WTC11 (cell line): Measurements from ENCODE around the gene NFAT5. TPM values are rescaled to one million over a fixed set of nuclear protein-coding genes. Genes with fewer than 3 reads are reported as not detected.

ENCODE experiments used
- ATAC-seq: fragments of 200-7000 bp; cut with Tn5 transposase; 2 replicates; pipeline ENCODE4 v1.10.0; 2021; ENCODE audit warnings: mild to moderate bottlenecking, moderate library complexity
- CTCF ChIA-PET: fragments of 300-600 bp; sonication (Branson Sonifier 250); formaldehyde crosslinking; loops from one replicate; lab custom pipeline; 2021; ENCODE audit warnings: antibody characterized with exemption; lab: Charles Lee
- POLR2A ChIA-PET: fragments of 350-600 bp; sonication (Branson Sonifier 250); formaldehyde crosslinking; loops from one replicate; lab custom pipeline; 2021; ENCODE audit warnings: antibody characterized with exemption; lab: Charles Lee
- DNase-seq: peaks from one replicate; pipeline ENCODE4 v3.0.0; 2021; ENCODE audit warnings: low spot score
- H3K27ac Mint-ChIP-seq: 2 replicates; pipeline ENCODE4 v1.8.0; 2021; ENCODE audit warnings: mixed read lengths
- H3K27me3 Mint-ChIP-seq: 2 replicates; pipeline ENCODE4 v1.8.0; 2021; ENCODE audit warnings: low read depth, mild to moderate bottlenecking, moderate library complexity, mixed read lengths
- H3K36me3 Mint-ChIP-seq: 2 replicates; pipeline ENCODE4 v1.8.0; 2021; ENCODE audit warnings: mixed read lengths
- H3K4me1 Mint-ChIP-seq: 2 replicates; pipeline ENCODE4 v1.8.0; 2022; ENCODE audit warnings: mixed read lengths
- H3K4me3 Mint-ChIP-seq: 2 replicates; pipeline ENCODE4 v1.8.0; 2021; ENCODE audit warnings: mild to moderate bottlenecking, moderate library complexity, mixed read lengths
- H3K9me3 Mint-ChIP-seq: 2 replicates; pipeline ENCODE4 v1.8.0; 2021; ENCODE audit warnings: mixed read lengths
- ARID4B ChIP-seq: sonication (generic); formaldehyde crosslinking; IDR thresholded peaks from 2 replicates; pipeline ENCODE4 v1.8.0; 2023; ENCODE audit warnings: missing genetic modification reagents, mild to moderate bottlenecking, borderline replicate concordance
- ATF3 ChIP-seq: sonication (generic); formaldehyde crosslinking; conservative IDR thresholded peaks from 2 replicates; pipeline ENCODE4 v1.8.1; 2022; ENCODE audit warnings: mild to moderate bottlenecking, missing genetic modification reagents
- FOXP4 ChIP-seq: sonication (generic); formaldehyde crosslinking; IDR thresholded peaks from 2 replicates; pipeline ENCODE4 v1.8.0; 2022; ENCODE audit warnings: mild to moderate bottlenecking, missing genetic modification reagents
- HMGA2 ChIP-seq: fragments of 250-450 bp; sonication (Bioruptor Pico); IDR thresholded peaks from 2 replicates; pipeline ENCODE4 v1.4.0; 2021; ENCODE audit warnings: mild to moderate bottlenecking, moderate library complexity
- JAZF1 ChIP-seq: fragments of 250-450 bp; sonication (Bioruptor Pico); IDR thresholded peaks from 2 replicates; pipeline ENCODE4 v1.9.0; 2021; ENCODE audit warnings: moderate library complexity, mild to moderate bottlenecking, inconsistent platforms
- KAT7 ChIP-seq: sonication (generic); formaldehyde crosslinking; IDR thresholded peaks from 2 replicates; pipeline ENCODE4 v1.8.1; 2023; ENCODE audit warnings: missing genetic modification reagents, mild to moderate bottlenecking, borderline replicate concordance
- NFYB ChIP-seq: sonication (generic); formaldehyde crosslinking; conservative IDR thresholded peaks from 2 replicates; pipeline ENCODE4 v1.8.0; 2022; ENCODE audit warnings: low read depth, missing genetic modification reagents
- RELA ChIP-seq: sonication (generic); formaldehyde crosslinking; IDR thresholded peaks from 2 replicates; pipeline ENCODE4 v1.8.1; 2022; ENCODE audit warnings: missing genetic modification reagents, mild to moderate bottlenecking, borderline replicate concordance
- SMAD3 ChIP-seq: sonication (generic); formaldehyde crosslinking; IDR thresholded peaks from 2 replicates; pipeline ENCODE4 v1.8.0; 2022; ENCODE audit warnings: missing genetic modification reagents, mild to moderate bottlenecking, borderline replicate concordance
- TCF7 ChIP-seq: sonication (generic); formaldehyde crosslinking; IDR thresholded peaks from 2 replicates; pipeline ENCODE4 v1.8.0; 2022; ENCODE audit warnings: mild to moderate bottlenecking, low read depth, missing genetic modification reagents, moderate library complexity
- USF1 ChIP-seq: sonication (generic); formaldehyde crosslinking; IDR thresholded peaks from 2 replicates; pipeline ENCODE4 v1.8.0; 2022; ENCODE audit warnings: mild to moderate bottlenecking, missing genetic modification reagents
- USF2 ChIP-seq: sonication (generic); formaldehyde crosslinking; IDR thresholded peaks from 2 replicates; pipeline ENCODE4 v1.8.1; 2023; ENCODE audit warnings: mild to moderate bottlenecking, missing genetic modification reagents, moderate library complexity
- ZBTB21 ChIP-seq: sonication (generic); formaldehyde crosslinking; IDR thresholded peaks from 2 replicates; pipeline ENCODE4 v1.8.1; 2023; ENCODE audit warnings: mild to moderate bottlenecking, missing genetic modification reagents, borderline replicate concordance
- ZMAT4 ChIP-seq: fragments of 250-450 bp; sonication (Bioruptor Pico); IDR thresholded peaks from 2 replicates; pipeline ENCODE4 v1.9.0; 2021; ENCODE audit warnings: mild to moderate bottlenecking
- ZNF138 ChIP-seq: sonication (generic); formaldehyde crosslinking; conservative IDR thresholded peaks from 2 replicates; pipeline ENCODE4 v1.8.1; 2022; ENCODE audit warnings: mild to moderate bottlenecking, moderate library complexity, missing genetic modification reagents
- ZNF671 ChIP-seq: fragments of 250-450 bp; sonication (Bioruptor Pico); IDR thresholded peaks from 2 replicates; pipeline ENCODE4 v1.8.0; 2021; ENCODE audit warnings: mild to moderate bottlenecking
- total RNA-seq: library from RNA; stranded (reverse); gene quantifications from 3 replicates; pipeline ENCODE4 v1.2.3, GENCODE V29; 2021
- TF ChIP-seq, protein P1 (sequence below): fragments of 200-600 bp; IDR thresholded peaks from 2 replicates; pipeline ENCODE4 v1.8.0; 2022; ENCODE audit warnings: antibody characterized with exemption
- TF ChIP-seq, protein P2 (sequence below): fragments of 250-450 bp; sonication (Bioruptor Pico); IDR thresholded peaks from 2 replicates; pipeline ENCODE4 v1.9.0; 2021; ENCODE audit warnings: mild to moderate bottlenecking

Gene NFAT5
- total RNA-seq, 1 experiment from 2014 or later, result 23.2 TPM

DNA sequence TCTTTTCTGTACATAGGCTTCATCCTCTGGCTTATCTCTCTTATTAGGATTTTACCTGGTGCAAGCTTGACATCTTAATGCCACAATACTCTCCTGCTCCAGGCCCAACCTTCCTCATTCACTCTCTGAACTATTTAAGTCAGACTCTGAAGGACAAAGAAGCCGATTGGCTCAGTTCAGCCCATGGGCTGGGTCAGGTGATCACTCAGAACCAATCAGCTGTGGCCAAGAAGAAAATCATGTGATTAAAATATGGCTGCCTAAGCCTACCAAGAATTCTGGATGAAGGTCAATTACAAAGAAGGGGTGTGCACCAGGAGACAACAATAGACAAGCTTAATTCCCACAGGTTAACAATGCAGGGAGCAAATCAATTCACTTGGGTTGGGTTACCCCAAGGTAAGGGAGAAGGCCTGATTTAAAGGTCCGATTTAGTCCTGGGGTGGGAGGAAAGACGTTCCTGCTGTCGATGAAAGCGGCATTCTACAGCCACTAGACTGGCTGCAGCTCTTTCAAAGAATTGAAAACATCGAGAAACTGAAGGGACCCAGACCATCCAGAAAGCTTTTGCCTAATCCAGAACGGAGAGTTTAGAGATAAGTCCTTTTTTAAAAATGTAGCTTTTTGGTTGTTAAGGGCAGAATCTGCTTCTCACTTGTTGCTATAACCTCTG lies 42.9 kb upstream of the NFAT5 start:
- Mint-ChIP-seq H3K27ac (no peak overlapping the region), H3K36me3 (0 out of 2 replicates have a peak, but pooled peaks cover 2% of the 10 kb centered on the region), H3K4me1 (peaks cover 8% of the 10 kb centered on the region), H3K9me3 (peaks cover 12% of the 10 kb centered on the region), H3K27me3 (no peaks in the 10 kb centered on the region; the same call in 1 of the 2 replicates), H3K4me3 (no peak overlapping the region)
- POLR2A ChIA-PET, result interaction anchor here (0.6 kb wide), 1 partner anchor 199 kb away, joined by 5 read pairs; no protein-coding TSS in a partner anchor
- DNase-seq (no peak), ATAC-seq (peak; percentile 70)
- CTCF ChIA-PET, result interaction anchor here (0.6 kb wide), 1 partner anchor 347 kb away, joined by 3 read pairs; no protein-coding TSS in a partner anchor
- TF ChIP-seq RELA (no peak), USF2 (CRISPR knock-in tag) (peak; percentile 90), USF1 (CRISPR knock-in tag) (peak; percentile 92), ZNF138 (CRISPR knock-in tag) (no peak), HMGA2 (CRISPR knock-in tag) (no peak), ZMAT4 (no peak), NFYB (CRISPR knock-in tag) (peak; percentile 44), TCF7 (no peak), ZBTB21 (CRISPR knock-in tag) (no peak), ZNF671 (CRISPR knock-in tag) (no peak), JAZF1 (no peak)
- TF ChIP-seq, protein P1, sequence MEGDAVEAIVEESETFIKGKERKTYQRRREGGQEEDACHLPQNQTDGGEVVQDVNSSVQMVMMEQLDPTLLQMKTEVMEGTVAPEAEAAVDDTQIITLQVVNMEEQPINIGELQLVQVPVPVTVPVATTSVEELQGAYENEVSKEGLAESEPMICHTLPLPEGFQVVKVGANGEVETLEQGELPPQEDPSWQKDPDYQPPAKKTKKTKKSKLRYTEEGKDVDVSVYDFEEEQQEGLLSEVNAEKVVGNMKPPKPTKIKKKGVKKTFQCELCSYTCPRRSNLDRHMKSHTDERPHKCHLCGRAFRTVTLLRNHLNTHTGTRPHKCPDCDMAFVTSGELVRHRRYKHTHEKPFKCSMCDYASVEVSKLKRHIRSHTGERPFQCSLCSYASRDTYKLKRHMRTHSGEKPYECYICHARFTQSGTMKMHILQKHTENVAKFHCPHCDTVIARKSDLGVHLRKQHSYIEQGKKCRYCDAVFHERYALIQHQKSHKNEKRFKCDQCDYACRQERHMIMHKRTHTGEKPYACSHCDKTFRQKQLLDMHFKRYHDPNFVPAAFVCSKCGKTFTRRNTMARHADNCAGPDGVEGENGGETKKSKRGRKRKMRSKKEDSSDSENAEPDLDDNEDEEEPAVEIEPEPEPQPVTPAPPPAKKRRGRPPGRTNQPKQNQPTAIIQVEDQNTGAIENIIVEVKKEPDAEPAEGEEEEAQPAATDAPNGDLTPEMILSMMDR, result no peak

DNA sequence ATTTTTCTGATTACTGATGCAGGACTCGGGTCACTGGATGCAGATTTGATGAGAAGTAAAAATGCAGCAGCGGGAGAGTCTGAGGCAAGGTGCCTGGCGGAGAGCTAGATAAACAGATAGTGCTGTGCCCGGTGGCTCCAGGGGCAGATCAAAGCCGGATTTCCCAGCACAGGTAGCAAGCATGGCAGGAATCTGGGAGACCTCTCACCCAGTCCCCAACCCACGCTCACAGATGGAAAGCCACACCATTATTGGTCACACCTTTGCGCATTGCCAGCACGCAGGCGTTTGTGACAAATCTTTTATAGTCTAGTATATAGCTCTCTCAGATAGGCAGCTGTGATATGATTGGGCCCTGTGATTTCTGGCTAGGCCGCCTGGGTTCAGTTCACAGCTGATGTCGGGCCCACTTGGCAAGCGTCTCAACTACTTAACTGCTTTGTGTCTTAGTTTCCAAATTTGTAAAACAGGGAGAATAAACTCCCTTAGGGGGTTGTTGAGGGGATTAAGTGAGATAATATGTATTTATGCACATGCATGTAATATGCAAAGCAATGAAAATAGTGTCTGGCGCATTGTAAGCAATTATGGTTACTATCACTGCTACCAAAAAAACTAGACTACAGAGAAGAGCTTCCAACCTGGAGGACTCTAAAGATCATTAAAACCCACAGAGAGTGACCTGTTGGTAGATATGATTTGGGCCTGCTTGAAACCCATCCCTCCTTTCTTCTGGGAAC lies 42.0 kb upstream of the NFAT5 start:
- Mint-ChIP-seq H3K9me3 (peaks cover 12% of the 10 kb centered on the region), H3K4me3 (no peak overlapping the region), H3K4me1 (peaks cover 10% of the 10 kb centered on the region), H3K27ac (no peak overlapping the region), H3K36me3 (0 out of 2 replicates have a peak, but pooled peaks cover 2% of the 10 kb centered on the region), H3K27me3 (no peaks in the 10 kb centered on the region; the same call in 1 of the 2 replicates)
- no peak for DNase-seq
- no peak for TF ChIP-seq ATF3 (CRISPR knock-in tag)
- no peak for TF ChIP-seq SMAD3 (CRISPR knock-in tag)
- TF ChIP-seq JAZF1, result no peak
- TF ChIP-seq NFYB (CRISPR knock-in tag), result no peak
- no peak for TF ChIP-seq KAT7 (CRISPR knock-in tag)
- TF ChIP-seq, protein P2, sequence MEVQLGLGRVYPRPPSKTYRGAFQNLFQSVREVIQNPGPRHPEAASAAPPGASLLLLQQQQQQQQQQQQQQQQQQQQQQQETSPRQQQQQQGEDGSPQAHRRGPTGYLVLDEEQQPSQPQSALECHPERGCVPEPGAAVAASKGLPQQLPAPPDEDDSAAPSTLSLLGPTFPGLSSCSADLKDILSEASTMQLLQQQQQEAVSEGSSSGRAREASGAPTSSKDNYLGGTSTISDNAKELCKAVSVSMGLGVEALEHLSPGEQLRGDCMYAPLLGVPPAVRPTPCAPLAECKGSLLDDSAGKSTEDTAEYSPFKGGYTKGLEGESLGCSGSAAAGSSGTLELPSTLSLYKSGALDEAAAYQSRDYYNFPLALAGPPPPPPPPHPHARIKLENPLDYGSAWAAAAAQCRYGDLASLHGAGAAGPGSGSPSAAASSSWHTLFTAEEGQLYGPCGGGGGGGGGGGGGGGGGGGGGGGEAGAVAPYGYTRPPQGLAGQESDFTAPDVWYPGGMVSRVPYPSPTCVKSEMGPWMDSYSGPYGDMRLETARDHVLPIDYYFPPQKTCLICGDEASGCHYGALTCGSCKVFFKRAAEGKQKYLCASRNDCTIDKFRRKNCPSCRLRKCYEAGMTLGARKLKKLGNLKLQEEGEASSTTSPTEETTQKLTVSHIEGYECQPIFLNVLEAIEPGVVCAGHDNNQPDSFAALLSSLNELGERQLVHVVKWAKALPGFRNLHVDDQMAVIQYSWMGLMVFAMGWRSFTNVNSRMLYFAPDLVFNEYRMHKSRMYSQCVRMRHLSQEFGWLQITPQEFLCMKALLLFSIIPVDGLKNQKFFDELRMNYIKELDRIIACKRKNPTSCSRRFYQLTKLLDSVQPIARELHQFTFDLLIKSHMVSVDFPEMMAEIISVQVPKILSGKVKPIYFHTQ (CRISPR knock-in tag), result no peak
- no peak for TF ChIP-seq FOXP4 (CRISPR knock-in tag)
- no peak for TF ChIP-seq ARID4B
- no peak for ATAC-seq
- CTCF ChIA-PET, result interaction anchor here (1.1 kb wide), 1 partner anchor 128 kb away, joined by 4 read pairs; no protein-coding TSS in a partner anchor
- POLR2A ChIA-PET, result no interaction called here
